GM21390 (cell line): ENCODE results near the gene PRRC1.
"Not testable (repeated sequence)": the region's sequence is repeated elsewhere in the genome, so short reads cannot be mapped to it uniquely, and the experiment has no call there.

Source experiments
- ATAC-seq: cut with Tn5 transposase; IDR thresholded peaks from one replicate; pipeline ENCODE4 v1.9.1; 2021; ENCODE audit not compliant: unreplicated experiment

The PRRC1 gene

DNA sequence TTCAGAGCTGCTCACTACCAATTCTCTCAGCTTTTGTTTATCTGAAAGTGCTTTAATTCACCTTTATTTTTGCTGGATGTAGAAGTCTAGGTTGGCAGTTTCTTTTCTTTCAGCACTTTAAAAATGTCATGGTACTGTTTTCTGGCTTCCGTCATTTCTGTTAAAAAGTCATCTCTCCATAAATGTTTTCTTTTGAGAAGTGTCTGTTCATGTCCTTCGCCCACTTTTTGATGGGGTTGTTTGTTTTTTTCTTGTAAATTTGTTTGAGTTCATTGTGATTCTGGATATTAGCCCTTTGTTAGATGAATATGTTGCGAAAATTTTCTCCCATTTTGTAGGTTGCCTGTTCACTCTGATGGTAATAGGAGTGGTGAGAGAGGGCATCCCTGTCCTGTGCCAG, 23.1 kb downstream of the PRRC1 start:
- ATAC-seq = not testable (repeated sequence)

DNA sequence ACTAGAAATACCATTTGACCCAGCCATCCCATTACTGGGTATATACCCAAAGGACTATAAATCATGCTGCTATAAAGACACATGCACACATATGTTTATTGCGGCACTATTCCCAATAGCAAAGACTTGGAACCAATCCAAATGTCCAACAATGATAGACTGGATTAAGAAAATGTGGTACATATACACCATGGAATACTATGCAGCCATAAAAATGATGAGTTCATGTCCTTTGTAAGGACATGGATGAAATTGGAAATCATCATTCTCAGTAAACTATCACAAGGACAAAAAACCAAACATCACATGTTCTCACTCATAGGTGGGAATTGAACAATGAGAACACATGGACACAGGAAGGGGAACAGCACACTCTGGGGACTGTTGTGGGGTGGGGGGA, 27.8 kb downstream of the PRRC1 start:
- ATAC-seq = not testable (repeated sequence)

GRCh38 chr5:127549551-127549950, 32.1 kb downstream of the PRRC1 start:
- ATAC-seq = no peak

DNA sequence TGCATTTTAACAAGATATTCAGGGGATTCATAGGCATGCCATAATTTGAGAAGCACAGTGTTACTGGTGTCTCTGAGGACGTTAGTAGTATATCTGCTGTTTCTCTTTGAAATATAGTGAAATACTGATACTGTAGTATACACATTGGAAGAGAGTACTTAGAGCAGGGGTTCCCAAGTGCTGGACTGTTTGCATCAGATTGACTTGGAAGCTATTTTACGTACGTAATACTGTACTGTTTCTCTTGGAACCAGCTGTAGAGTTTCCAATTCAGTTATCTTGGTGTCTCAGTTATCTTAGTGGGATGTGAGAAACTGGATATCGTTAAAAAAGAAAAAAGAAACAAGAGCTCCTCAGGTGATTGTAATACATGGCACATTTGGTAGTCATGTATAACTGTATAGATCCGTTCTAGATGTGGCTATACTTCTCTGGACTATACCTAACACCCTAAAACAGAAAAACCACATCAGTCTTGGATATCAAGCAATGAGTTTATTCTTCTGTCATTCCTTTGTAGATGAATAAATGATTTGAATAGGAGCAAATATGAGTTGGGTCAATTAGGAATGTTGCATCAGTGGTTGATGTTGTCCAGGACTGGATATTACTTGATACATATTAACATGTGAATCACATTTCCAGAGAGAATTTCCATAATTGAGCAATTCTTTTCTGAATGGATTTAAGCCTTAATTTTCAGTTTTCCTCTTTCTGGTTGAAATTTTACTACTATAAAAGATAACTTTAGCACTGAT, 33.4 kb downstream of the PRRC1 start:
- ATAC-seq = no peak

DNA sequence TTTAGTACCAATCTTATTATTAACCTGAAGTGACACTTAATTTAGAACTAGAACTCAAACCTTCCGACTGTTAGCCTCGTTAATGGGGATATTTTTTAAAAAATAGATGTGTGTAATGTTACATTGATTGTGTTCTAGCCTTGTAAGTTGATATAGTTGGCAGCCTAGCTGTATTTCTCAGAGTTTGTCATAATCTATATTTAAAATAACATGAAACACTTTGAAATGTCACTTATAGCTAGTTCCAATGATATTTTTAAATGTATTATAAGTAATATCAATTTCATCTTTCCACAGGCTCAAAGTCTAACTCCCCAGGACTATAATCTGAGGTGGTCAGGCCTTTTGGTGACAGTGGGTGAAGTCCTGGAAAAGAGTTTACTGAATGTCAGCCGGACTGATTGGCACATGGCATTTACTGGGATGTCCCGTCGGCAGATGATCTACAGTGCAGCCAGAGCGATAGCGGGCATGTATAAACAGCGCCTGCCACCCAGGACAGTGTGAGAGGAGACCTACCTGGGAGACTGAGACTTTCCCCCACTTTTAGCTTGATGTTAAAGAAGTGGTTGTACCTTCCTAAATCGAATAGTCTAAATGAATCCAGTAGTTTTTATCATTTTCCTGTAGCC, 34.1 kb downstream of the PRRC1 start:
- ATAC-seq = no peak

- no peak for ATAC-seq
These were observed 38.4 kb downstream of the PRRC1 start for GRCh38 chr5:127555826-127556225.

GRCh38 chr5:127556609-127557334, 39.3 kb downstream of the PRRC1 start:
- no peak for ATAC-seq

GRCh38 chr5:127558273-127558672, 40.8 kb downstream of the PRRC1 start:
- no peak for ATAC-seq

- no peak for ATAC-seq
These were observed 43.8 kb downstream of the PRRC1 start for GRCh38 chr5:127561254-127561653.

GRCh38 chr5:127562252-127562651, 44.8 kb downstream of the PRRC1 start:
- no peak for ATAC-seq

DNA sequence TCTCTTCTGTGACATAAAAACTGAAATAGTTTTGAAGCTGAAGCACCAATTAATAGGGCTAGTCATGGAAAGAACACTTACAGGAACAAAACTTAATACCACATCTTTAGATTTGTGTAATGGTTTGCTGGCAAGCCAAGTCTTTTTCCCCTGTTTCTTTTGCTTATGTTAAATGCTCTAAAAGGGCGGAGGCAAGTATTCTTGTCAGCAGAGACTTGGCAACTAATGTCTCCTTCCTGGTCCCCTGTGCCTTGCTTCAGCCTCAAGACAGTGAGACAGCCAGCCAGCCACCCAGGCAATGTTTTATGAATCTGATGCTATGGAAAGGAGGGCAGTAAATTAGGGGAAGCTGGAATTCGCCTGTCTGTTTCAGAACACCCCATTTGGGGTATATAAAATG, 45.7 kb downstream of the PRRC1 start:
- no peak for ATAC-seq

- peak; percentile 41 for ATAC-seq
These were observed 46.7 kb downstream of the PRRC1 start for GRCh38 chr5:127564002-127564769.

DNA sequence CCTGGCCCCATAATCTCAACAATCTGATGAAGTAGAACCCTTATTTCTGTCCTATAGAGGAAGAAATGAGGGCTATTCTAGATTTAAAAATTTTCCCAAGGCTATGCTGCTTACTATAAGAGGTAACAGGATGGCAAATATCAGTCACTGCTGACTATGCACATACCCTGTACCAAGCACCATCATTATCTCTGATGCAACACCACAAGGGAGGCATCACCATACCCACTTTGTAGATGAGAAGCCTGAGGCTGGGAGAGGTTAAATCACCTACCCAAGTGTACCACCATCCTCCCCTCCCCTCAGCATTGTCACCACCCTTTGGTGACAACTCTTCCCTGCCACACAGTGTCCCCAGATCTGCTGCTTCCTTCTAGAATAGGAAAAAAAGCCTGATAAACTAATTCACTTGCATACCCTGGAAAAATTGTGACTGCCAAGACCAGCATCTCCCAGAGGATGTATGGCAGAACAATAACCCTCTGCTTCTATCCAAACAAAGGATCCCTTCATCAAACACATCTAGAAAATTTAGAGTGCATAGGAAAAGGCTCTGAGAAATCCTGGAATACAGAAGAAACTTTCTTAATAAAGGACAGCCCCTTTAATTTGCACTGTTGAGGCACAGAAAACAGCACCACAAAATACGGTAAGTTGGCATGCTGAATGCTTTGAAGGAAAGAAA, 48.3 kb downstream of the PRRC1 start:
- no peak for ATAC-seq

DNA sequence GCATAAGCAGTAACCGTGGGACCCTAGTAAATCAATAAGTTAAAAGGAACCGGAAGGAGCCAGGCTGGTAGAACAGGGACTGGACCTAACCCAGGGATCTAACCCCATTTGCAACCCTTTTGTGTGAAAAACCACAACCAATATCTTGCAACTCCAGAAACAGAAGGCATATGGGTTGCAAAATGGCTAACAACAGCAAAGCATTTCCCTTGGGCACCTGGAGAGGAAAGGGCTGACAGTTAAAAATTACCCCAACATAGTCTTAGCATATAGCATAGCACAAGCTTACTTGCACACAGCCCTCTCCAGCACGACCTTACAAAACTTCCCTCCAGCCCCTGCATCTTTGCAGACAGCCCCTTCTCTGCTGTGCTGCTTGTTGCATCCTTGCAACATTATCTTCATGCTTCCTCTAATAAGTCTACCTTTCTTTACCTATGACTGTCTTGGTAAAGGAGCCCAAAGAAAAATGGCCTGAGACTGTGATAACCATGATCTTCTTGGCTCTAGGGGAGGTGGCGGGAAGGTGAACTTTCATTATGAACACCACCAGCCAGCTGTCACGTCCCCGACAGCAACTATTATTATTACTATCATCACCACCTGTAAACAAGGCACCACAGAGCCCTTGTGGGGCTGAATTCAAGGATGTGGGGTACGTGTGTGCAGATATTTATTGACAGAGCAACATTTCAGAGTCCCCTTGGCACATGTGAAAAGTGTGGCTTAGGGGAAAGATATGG, 49.8 kb downstream of the PRRC1 start:
- peak; percentile 79 for ATAC-seq

DNA sequence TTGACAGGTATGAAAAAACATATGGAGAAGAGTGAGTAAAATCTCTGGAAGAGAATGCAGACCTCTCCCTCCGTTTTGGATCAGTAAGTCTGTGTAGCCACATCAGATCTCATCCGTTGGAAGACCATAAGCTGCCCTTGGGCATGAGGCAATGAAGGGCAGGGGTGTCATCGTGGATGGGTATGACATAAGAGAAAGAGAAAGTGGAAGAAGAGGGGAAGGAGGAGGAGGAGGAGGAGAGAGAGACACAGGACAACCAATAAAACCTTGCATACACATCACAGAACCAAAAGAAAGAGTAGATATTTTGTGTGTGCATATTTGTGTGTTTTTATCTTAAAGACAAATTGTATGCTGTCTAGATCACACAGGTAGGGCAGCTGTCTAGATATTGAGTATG, 50.7 kb downstream of the PRRC1 start:
- ATAC-seq = no peak

GRCh38 chr5:127569471-127569870, 52.0 kb downstream of the PRRC1 start:
- ATAC-seq = not testable (repeated sequence)

GRCh38 chr5:127571314-127572131, 54.1 kb downstream of the PRRC1 start:
- peak; percentile 41 for ATAC-seq

- ATAC-seq = no peak
These were observed 55.5 kb downstream of the PRRC1 start for GRCh38 chr5:127572930-127573329.
